B cell (primary cell): Measurements from ENCODE around the gene STN1.

Source experiments
- EZH2 ChIP-seq: IDR thresholded peaks from 2 replicates; pipeline ENCODE4 v1.6.1; 2012; ENCODE audit warnings: borderline replicate concordance, low read depth, mild to moderate bottlenecking, moderate library complexity, low read length; ENCODE audit not compliant: insufficient read depth, poor library complexity, severe bottlenecking
- TF ChIP-seq, protein P1 (sequence below): fragments of 200-600 bp; IDR thresholded peaks from one replicate; pipeline ENCODE4 v1.8.0; 2022; ENCODE audit warnings: antibody characterized with exemption, mild to moderate bottlenecking

DNA sequence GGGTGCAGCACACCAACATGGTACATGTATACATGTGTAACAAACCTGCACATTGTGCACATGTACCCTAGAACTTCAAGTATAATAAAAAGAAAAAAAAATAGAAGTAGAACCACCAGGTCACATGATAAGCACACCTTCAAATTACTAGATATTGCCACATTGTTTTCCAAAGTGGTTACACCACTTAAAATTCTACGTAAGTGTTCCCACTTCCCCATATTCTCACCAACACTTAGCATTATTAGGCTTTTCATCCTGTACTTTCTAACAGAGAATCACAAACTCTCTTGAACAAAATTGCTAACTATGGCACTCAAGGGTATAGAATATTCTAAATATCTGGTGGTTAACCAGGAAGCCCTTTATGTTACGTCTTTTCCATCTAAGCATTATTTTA is 85.2 kb downstream of the STN1 start:
- TF ChIP-seq, protein P1, sequence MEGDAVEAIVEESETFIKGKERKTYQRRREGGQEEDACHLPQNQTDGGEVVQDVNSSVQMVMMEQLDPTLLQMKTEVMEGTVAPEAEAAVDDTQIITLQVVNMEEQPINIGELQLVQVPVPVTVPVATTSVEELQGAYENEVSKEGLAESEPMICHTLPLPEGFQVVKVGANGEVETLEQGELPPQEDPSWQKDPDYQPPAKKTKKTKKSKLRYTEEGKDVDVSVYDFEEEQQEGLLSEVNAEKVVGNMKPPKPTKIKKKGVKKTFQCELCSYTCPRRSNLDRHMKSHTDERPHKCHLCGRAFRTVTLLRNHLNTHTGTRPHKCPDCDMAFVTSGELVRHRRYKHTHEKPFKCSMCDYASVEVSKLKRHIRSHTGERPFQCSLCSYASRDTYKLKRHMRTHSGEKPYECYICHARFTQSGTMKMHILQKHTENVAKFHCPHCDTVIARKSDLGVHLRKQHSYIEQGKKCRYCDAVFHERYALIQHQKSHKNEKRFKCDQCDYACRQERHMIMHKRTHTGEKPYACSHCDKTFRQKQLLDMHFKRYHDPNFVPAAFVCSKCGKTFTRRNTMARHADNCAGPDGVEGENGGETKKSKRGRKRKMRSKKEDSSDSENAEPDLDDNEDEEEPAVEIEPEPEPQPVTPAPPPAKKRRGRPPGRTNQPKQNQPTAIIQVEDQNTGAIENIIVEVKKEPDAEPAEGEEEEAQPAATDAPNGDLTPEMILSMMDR, result no peak
- no peak for TF ChIP-seq EZH2
